Thymus (tissue), 14 donors: Measurements from ENCODE around the gene BICRA. TPM values are rescaled to one million over a fixed set of nuclear protein-coding genes. Genes with fewer than 3 reads are reported as not detected.

Source experiments
- DNase-seq, 9 donors: peaks; one replicate each; pipeline ENCODE4 v3.0.0-alpha.2; 2013; ENCODE audit warnings: low spot score in 9 of 9, low read depth in 6 of 9, missing footprints in 1 of 9
- H3K27ac ChIP-seq, 2 donors: one replicate each; pipeline ENCODE4 v1.5.1; 2013; ENCODE audit warnings: control low read depth in 1 of 2, low read depth in 1 of 2, low read length in 1 of 2, mild to moderate bottlenecking in 1 of 2, moderate library complexity in 1 of 2
- H3K27me3 ChIP-seq, 2 donors: one replicate each; pipeline ENCODE4 v1.5.1; 2013; ENCODE audit warnings: low read length in 1 of 2; ENCODE audit not compliant: control insufficient read depth in 2 of 2, insufficient read depth in 1 of 2
- H3K36me3 ChIP-seq, 2 donors: one replicate each; pipeline ENCODE4 v1.5.1; 2013; ENCODE audit warnings: low read length in 1 of 2, mild to moderate bottlenecking in 1 of 2, moderate library complexity in 1 of 2; ENCODE audit not compliant: control insufficient read depth in 2 of 2, insufficient read depth in 2 of 2
- H3K4me1 ChIP-seq, 2 donors: one replicate each; pipeline ENCODE4 v1.5.1; 2013; ENCODE audit warnings: low read length in 2 of 2; ENCODE audit not compliant: control insufficient read depth in 2 of 2, insufficient read depth in 2 of 2
- H3K4me3 ChIP-seq, 2 donors: one replicate each; pipeline ENCODE4 v1.5.1; 2013; ENCODE audit warnings: low read length in 2 of 2, control low read depth in 1 of 2, mild to moderate bottlenecking in 1 of 2
- H3K9me3 ChIP-seq, 2 donors: one replicate each; pipeline ENCODE4 v1.5.1; 2013; ENCODE audit warnings: low read length in 1 of 2, mild to moderate bottlenecking in 1 of 2; ENCODE audit not compliant: control insufficient read depth in 2 of 2, insufficient read depth in 1 of 2
- WGBS: extraction: QIAGEN DNeasy Blood & Tissue Kit; methylation state at CpG from one replicate; pipeline ENCODE4 v1.1.7; 2013; 5-methylcytosine and 5-hydroxymethylcytosine counted together
- long read RNA-seq, 10 donors: transcript quantifications; one replicate each; lab custom pipeline, GENCODE V29; 2026
- polyA plus RNA-seq: library from polyadenylated mRNA; stranded (reverse); fragments of 200-250 nt; gene quantifications from one replicate; pipeline ENCODE4 v1.2.3, GENCODE V29; 2013
- total RNA-seq: library from RNA; stranded (reverse); fragments of 120-200 nt; gene quantifications from one replicate; pipeline ENCODE4 v1.2.4, GENCODE V29; 2013
- donor health status: healthy.

BICRA gene
- 1.5 TPM for total RNA-seq
- 8.1 TPM for polyA plus RNA-seq
- long read RNA-seq, donor 1, partial matches to known transcripts, result 0 of 3 reads
- long read RNA-seq, donor 1, other reads (novel, unspliced or antisense), result 0 of 3 reads
- long read RNA-seq, donor 2, transcript BICRA-202 (6 exons, 532 nt), result minor isoform, 8 of 25 reads
- long read RNA-seq, donor 2, transcript BICRA-203 (1 exons, 3,312 nt), result major isoform, 17 of 25 reads
- long read RNA-seq, donor 2, partial matches to known transcripts, result 0 of 25 reads
- long read RNA-seq, donor 2, other reads (novel, unspliced or antisense), result 0 of 25 reads
- long read RNA-seq, donor 3, transcript BICRA-203 (1 exons, 3,312 nt), result major isoform, 20 of 22 reads
- long read RNA-seq, donor 3, partial matches to known transcripts, result 0 of 22 reads
- long read RNA-seq, donor 3, other reads (novel, unspliced or antisense), result 0 of 22 reads
- long read RNA-seq, donor 4, transcript BICRA-203 (1 exons, 3,312 nt), result major isoform, 7 of 9 reads
- long read RNA-seq, donor 4, partial matches to known transcripts, result 0 of 9 reads
- long read RNA-seq, donor 4, other reads (novel, unspliced or antisense), result 0 of 9 reads
- long read RNA-seq, donor 5, transcript BICRA-203 (1 exons, 3,312 nt), result major isoform, 17 of 19 reads
- long read RNA-seq, donor 5, partial matches to known transcripts, result 0 of 19 reads
- long read RNA-seq, donor 5, other reads (novel, unspliced or antisense), result 0 of 19 reads
- long read RNA-seq, donor 6, transcript BICRA-203 (1 exons, 3,312 nt), result major isoform, 8 of 9 reads
- long read RNA-seq, donor 6, partial matches to known transcripts, result 0 of 9 reads
- long read RNA-seq, donor 6, other reads (novel, unspliced or antisense), result 0 of 9 reads
- long read RNA-seq, donor 7, transcript BICRA-203 (1 exons, 3,312 nt), result major isoform, 5 of 5 reads
- long read RNA-seq, donor 7, partial matches to known transcripts, result 0 of 5 reads
- long read RNA-seq, donor 7, other reads (novel, unspliced or antisense), result 0 of 5 reads
- long read RNA-seq, donor 8, partial matches to known transcripts, result 0 of 4 reads
- long read RNA-seq, donor 8, other reads (novel, unspliced or antisense), result 0 of 4 reads
- long read RNA-seq, donor 9, partial matches to known transcripts, result 0 of 6 reads
- long read RNA-seq, donor 9, other reads (novel, unspliced or antisense), result 0 of 6 reads
- long read RNA-seq, donor 10, transcript BICRA-203 (1 exons, 3,312 nt), result major isoform, 6 of 6 reads
- long read RNA-seq, donor 10, partial matches to known transcripts, result 0 of 6 reads
- long read RNA-seq, donor 10, other reads (novel, unspliced or antisense), result 0 of 6 reads

DNA sequence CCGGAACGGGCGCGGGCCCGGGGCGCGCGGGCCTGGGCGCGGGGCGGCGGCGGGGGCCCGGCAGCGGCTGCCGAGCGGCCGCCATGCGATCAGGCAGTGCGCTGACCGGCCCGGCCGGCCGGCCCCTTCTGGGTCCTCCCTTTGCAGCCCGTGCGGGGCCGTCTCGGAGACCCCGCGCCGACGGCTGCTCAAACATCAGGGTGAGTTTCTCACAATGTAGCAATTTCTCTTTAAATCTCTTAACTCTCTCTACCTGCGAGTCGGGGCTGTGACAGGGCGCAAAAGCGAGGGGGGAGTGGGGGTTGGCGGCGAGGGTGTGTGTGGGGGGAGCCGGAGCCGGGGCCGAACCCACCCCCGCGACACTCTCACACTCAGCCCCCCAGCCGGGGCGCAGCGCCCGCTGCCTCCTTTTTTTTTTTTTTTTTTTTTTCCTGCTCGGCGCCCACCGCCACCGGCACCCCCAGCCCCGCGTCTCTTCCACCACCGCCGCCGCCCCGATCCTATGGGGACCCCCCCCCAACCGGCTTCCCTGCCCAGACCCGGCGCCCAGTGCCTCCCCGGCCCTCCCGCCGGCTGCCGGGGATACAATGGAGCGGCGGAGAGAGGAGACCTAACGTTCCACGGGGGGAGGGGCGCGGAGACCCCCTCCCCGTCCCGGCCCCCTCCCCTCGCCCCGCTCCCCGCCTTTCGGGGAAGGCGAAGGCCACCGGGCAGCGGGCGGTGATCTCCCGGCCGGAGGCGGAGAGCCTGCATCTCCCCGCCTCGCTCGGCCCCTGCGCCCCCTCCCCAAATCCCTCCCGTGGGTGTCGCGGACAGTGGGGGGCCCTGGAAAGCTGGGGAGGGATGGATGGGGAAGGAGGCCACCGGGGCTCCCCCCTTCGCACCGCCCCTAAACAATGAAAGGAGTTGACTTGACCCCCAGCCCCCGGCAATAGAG, at the start of gene BICRA:
Gene BICRA, plus strand, starts transcription at position 166 of the 937 bp plus-strand sequence. CDS start 64,441 bp downstream, outside the sequence.
- Histone ChIP-seq H3K36me3 (peaks cover 0 to 3% of the 10 kb centered on the region in 2 donors), H3K27ac (peak within 1 kb of the TSS; percentile 87 to 95), H3K4me1 (peaks cover 11 to 20% of the 10 kb centered on the region in 2 donors), H3K4me3 (peak within 1 kb of the TSS; percentile 79 to 97), H3K27me3 (peaks cover 0 to under 1% of the 10 kb centered on the region in 2 donors), H3K9me3 (peaks cover 0 to 3% of the 10 kb centered on the region in 2 donors)
- under 1% methylated on average over 92 of the region's 94 CpGs for WGBS
- DNase-seq, result peak in 5 of 9 donors; percentile 56 to 86 (median 73)

DNA sequence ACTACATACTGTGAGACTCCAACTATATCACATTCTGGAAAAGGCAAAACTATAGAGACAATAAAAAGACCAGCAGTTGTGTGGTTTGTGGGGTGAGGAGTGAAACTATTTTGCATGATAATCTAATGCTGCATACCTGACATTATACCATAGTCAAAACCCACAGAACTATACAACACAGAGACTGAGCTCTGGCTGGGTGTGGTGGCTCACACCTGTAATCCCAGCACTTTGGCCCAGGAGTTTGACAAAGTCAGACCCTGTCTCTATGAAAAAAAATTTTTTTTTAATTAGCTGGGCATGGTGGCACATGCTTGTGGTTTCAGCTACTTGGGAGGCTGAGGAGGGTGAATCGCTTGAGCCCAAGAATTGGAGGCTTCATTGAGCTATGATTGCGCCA, 47.9 kb upstream of the BICRA start:
- DNase-seq, result no peak
- Histone ChIP-seq H3K4me1 (no peaks in the 10 kb centered on the region), H3K27me3 (peaks cover 0 to 8% of the 10 kb centered on the region in 2 donors), H3K27ac (no peak overlapping the region), H3K4me3 (no peak overlapping the region), H3K36me3 (no peaks in the 10 kb centered on the region), H3K9me3 (no peaks in the 10 kb centered on the region)
- 92% methylated on average over 2 of the region's 2 CpGs for WGBS

DNA sequence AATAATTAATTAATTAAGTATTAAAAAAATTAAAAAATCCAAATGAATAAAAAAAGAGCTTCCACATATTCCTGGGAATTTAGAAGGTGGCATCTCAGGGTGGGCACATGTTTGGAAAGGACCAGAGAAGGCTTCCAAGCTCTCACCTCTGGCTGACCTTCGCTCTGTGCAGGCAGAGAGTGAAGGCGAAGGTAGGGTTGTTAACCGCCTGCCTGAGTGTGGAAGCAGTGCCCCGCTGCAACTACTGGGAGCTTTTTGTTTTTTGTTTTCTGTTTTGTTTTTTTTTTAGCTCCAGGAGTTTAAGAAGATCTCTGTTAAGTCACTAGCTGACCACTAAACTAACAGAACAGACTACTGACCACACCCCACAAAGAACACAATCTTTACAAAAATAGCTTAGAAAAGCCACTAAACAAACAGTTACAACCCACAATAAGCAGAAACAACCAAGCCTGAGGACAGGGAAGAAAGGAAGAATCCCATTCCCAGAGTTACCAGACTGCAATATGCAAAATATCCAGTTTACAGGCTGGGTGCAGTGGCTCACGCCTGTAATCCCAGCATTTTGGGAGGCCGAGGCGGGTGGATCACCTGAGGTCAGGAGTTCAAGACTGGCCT, 47.4 kb upstream of the BICRA start:
- no peak for DNase-seq
- Histone ChIP-seq H3K27me3 (peaks cover 0 to 8% of the 10 kb centered on the region in 2 donors), H3K36me3 (no peaks in the 10 kb centered on the region), H3K4me1 (no peaks in the 10 kb centered on the region), H3K4me3 (no peak overlapping the region), H3K27ac (no peak overlapping the region), H3K9me3 (no peaks in the 10 kb centered on the region)
- 97% methylated on average over 7 of the region's 7 CpGs for WGBS

DNA sequence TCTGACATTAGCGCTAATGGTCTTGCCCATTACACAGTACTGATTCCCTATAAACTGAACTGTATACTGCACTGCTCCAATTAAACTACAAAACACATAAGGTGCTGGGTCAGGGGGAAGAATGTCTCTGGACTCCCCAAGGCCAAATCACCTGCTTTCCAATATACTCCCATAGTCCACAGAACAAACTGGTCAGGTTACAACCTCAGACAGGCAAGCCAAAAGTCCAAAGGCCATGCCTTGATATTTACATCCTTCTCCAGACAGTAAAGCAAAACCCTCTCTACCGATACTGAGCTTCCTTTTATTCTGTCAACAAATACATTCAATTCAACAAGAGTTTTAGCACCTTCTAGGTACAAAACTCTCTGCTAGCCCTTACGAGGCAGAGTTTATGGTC, 44.9 kb upstream of the BICRA start:
- WGBS, result 93% methylated on average over 3 of the region's 3 CpGs

DNA sequence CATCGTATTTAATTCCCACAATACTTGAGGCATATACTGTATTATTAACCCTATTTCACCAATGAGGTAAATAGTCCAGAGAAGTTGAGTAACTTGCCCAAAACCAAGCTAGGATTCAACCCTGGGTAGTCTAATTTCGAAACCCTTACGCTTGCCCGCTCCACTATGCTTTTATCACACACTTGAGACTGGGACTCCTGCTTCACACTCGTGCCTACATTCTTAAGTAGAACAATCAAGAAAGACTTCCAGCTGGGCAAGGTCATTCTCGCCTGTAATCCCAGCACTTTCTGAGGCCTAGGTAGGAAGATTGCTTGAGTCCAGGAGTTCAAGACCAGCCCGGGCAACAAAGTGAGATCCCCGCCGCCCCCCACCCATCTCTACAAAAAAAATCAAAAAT, 39.6 kb upstream of the BICRA start:
- 97% methylated on average over 9 of the region's 9 CpGs for WGBS
- Histone ChIP-seq H3K36me3 (no peaks in the 10 kb centered on the region), H3K27ac (no peak overlapping the region), H3K4me3 (no peak overlapping the region), H3K9me3 (peaks cover 2 to 12% of the 10 kb centered on the region in 2 donors), H3K4me1 (peaks cover 0 to 5% of the 10 kb centered on the region in 2 donors), H3K27me3 (peaks cover 16 to 41% of the 10 kb centered on the region in 2 donors)
- DNase-seq, result no peak

More for the DNA sequence above, 44.9 kb upstream of the BICRA start:
- H3K4me3 ChIP-seq, result no peak overlapping the region
- no peak overlapping the region for H3K27ac ChIP-seq
- no peak for DNase-seq
- no peaks in the 10 kb centered on the region for H3K9me3 ChIP-seq
- peaks cover 0 to 10% of the 10 kb centered on the region in 2 donors for H3K27me3 ChIP-seq
- H3K4me1 ChIP-seq, result no peaks in the 10 kb centered on the region
- no peaks in the 10 kb centered on the region for H3K36me3 ChIP-seq

DNA sequence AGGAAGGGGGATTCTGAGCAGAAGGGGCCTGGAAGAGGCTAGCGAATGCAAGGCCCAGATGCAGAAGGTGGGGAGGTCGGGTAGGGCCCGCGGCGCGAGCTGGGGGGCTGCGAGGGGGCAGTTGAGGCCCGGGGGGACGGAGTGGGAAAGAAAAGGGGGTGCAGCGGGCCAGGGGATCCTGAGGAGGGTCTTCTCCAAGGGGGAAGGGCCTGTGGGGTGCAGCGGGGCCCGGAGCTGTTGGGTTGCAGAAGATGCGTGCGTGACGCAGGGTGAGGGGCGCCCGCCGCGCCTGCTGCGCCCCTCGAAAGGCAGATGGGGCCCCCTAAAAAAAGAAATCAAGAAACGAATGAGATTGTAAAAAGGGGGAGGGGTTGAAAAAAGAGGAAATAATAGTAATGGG, 36.3 kb upstream of the BICRA start:
- H3K4me3 ChIP-seq, result no peak overlapping the region
- H3K9me3 ChIP-seq, result peaks cover 2 to 12% of the 10 kb centered on the region in 2 donors
- peaks cover 16 to 47% of the 10 kb centered on the region in 2 donors for H3K27me3 ChIP-seq
- no peak overlapping the region for H3K27ac ChIP-seq
- no peaks in the 10 kb centered on the region for H3K36me3 ChIP-seq
- WGBS, result 74% methylated on average over 22 of the region's 22 CpGs
- DNase-seq, result no peak
- peaks cover 0 to 5% of the 10 kb centered on the region in 2 donors for H3K4me1 ChIP-seq

DNA sequence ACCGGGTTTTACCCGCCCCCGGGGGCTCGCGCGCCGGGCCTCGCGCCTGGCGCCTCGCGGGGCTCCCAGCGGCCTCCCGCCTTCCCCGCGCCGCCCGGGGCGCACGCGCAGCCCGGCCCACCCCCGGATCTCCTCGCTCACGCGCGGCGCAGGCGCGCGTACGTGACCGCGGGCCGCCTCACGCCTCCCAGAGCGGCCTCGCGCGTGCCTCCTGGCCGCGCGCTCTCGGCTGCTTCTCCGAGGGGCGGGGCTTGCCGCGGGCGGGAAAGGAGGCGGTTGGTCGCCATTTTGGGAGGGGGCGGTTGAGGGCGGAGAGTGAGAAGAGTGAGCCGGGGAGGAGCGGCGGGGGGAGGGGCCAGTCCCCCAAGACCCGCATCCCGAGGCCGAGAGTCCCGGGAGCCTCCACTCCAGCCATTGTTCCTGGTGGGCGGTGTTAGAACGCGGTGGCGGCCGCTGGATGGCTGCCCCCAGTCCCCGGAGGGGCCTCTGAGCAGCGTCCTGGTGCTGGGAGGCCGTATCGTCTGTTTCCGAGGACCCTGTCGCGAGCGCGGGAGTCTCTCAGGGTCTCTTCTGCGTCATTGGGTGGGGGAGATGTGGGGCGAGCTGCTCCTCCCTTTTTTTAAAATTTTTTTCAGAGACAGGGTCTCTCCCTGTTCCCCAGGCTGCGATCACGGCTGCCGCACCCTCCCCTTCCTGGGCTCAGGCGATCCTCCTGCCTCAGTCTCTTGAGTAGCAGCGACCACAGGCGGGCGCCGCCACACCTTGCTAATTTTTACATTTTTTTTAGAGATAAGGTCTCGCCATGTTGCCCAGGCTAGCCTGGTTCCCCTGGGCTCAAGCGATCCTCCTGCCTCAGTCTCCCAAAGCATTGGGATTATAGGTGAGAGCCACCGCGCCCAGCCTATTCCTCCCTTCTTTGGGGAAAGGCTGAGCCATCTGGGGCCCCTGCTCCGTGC, 35.6 kb upstream of the BICRA start, which contains the start of gene ZNF541:
Gene ZNF541, minus strand, starts transcription at position 78 of the 956 bp plus-strand sequence. CDS start 17,292 bp downstream, outside the sequence.
- DNase-seq, result peak in 6 of 9 donors; percentile 1 to 53 (median 18)
- Histone ChIP-seq H3K36me3 (no peaks in the 10 kb centered on the region), H3K27ac (no peak within 1 kb of the TSS), H3K4me1 (peaks cover 0 to 5% of the 10 kb centered on the region in 2 donors), H3K9me3 (peaks cover 2 to 12% of the 10 kb centered on the region in 2 donors), H3K27me3 (peaks cover 16 to 47% of the 10 kb centered on the region in 2 donors), H3K4me3 (peak within 1 kb of the TSS in 1 of 2 donors; percentile 27)
- 18% methylated on average over 89 of the region's 89 CpGs for WGBS
